Jurkat, Clone E6-1 (cell line): ENCODE results near the gene CYBC1.

Source experiments
- DNase-seq: peaks from one replicate; pipeline ENCODE4 v3.0.0-alpha.2; 2011; ENCODE audit warnings: low read depth, low spot score
- H3K4me3 ChIP-seq: 2 replicates; pipeline ENCODE4 v1.5.1; 2011; ENCODE audit warnings: mild to moderate bottlenecking, low read length, control low read depth, moderate library complexity

The CYBC1 gene

GRCh38 chr17:82439194-82439828 lies 11.2 kb downstream of the CYBC1 start:
- no peak overlapping the region for H3K4me3 ChIP-seq
- DNase-seq, result no peak

GRCh38 chr17:82438401-82439193 lies 12.0 kb downstream of the CYBC1 start:
- no peak overlapping the region for H3K4me3 ChIP-seq
- no peak for DNase-seq

- no peak for DNase-seq
- H3K4me3 ChIP-seq, result no peak overlapping the region
Observed at GRCh38 chr17:82437325-82437668, 13.3 kb downstream of the CYBC1 start.

GRCh38 chr17:82436601-82437324 lies 13.8 kb downstream of the CYBC1 start:
- no peak overlapping the region for H3K4me3 ChIP-seq
- DNase-seq, result no peak

GRCh38 chr17:82435601-82436583 lies 14.7 kb downstream of the CYBC1 start:
- no peak overlapping the region for H3K4me3 ChIP-seq
- DNase-seq, result no peak

GRCh38 chr17:82435103-82435502 lies 15.4 kb downstream of the CYBC1 start:
- DNase-seq, result no peak
- no peak overlapping the region for H3K4me3 ChIP-seq

- H3K4me3 ChIP-seq, result no peak overlapping the region
- DNase-seq, result no peak
Observed at GRCh38 chr17:82434216-82434565, 16.4 kb downstream of the CYBC1 start.

GRCh38 chr17:82433560-82434215 lies 16.9 kb downstream of the CYBC1 start:
- DNase-seq, result no peak
- H3K4me3 ChIP-seq, result no peak overlapping the region

GRCh38 chr17:82432017-82432416 lies 18.5 kb downstream of the CYBC1 start:
- H3K4me3 ChIP-seq, result no peak overlapping the region
- no peak for DNase-seq

- DNase-seq, result no peak
- H3K4me3 ChIP-seq, result no peak overlapping the region
Observed at GRCh38 chr17:82429824-82430223, 20.7 kb downstream of the CYBC1 start.

GRCh38 chr17:82428546-82428945 lies 22.0 kb downstream of the CYBC1 start:
- DNase-seq, result no peak

GRCh38 chr17:82424863-82425159 lies 25.7 kb downstream of the CYBC1 start:
- no peak for DNase-seq
- no peak overlapping the region for H3K4me3 ChIP-seq

More at GRCh38 chr17:82428546-82428945, 22.0 kb downstream of the CYBC1 start:
- H3K4me3 ChIP-seq, result no peak overlapping the region

- peak; percentile 59 for DNase-seq
- H3K4me3 ChIP-seq, result no peak overlapping the region
Observed at GRCh38 chr17:82424001-82424862, 26.3 kb downstream of the CYBC1 start.

GRCh38 chr17:82419540-82419939 lies 31.0 kb downstream of the CYBC1 start:
- peak; percentile 18 for DNase-seq

GRCh38 chr17:82418001-82418986 lies 32.3 kb downstream of the CYBC1 start, which contains the start of the genes HEXD and OGFOD3:
TSS of gene HEXD (plus strand) at chr17:82418347. CDS start at chr17:82419800, 1,453 bp downstream.
TSS of gene OGFOD3 (minus strand) at chr17:82418586. CDS start at chr17:82418485, 101 bp downstream.
- H3K4me3 ChIP-seq, result peak within 1 kb of the TSS; percentile 83
- peak; percentile 61 for DNase-seq

More at GRCh38 chr17:82419540-82419939, 31.0 kb downstream of the CYBC1 start:
- H3K4me3 ChIP-seq, result peak overlapping the region; percentile 83

GRCh38 chr17:82416771-82417170 lies 33.8 kb downstream of the CYBC1 start:
- DNase-seq, result peak; percentile 26
- no peak overlapping the region for H3K4me3 ChIP-seq

GRCh38 chr17:82416264-82416663 lies 34.3 kb downstream of the CYBC1 start:
- no peak overlapping the region for H3K4me3 ChIP-seq
- no peak for DNase-seq
